Activated T-cell treated with anti-CD3 and anti-CD28 coated beads for 4 hours (primary cell): Measurements from ENCODE around the gene CADPS.
"Not testable (repeated sequence)": the region's sequence is repeated elsewhere in the genome, so short reads cannot be mapped to it uniquely, and the experiment has no call there.

Experiments used
- DNase-seq: peaks from one replicate; pipeline ENCODE4 v3.0.0-alpha.2; 2020

The CADPS gene

GRCh38 chr3:62584636-62585035, 290.6 kb downstream of the CADPS start:
- DNase-seq: no peak

GRCh38 chr3:62582495-62583172, 292.6 kb downstream of the CADPS start:
- DNase-seq: no peak

DNA sequence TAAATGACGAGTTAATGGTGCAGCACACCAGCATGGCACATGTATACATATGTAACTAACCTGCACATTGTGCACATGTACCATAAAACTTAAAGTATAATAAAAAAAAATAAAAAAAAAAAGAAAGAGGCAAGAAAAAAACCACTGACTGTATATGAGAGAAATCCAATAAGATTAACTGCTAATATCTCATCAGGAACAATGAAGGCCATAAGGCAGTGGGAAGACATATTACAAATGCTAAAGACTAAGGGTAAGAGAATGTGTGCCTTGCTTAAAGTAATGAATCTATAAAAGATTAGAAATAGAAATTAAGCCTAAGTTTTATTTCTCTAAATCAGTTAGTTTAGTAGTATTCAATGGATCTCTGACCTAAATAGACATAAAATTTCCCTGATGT, 294.7 kb downstream of the CADPS start:
- DNase-seq: not testable (repeated sequence)

GRCh38 chr3:62577153-62577552, 298.1 kb downstream of the CADPS start:
- no peak for DNase-seq

DNA sequence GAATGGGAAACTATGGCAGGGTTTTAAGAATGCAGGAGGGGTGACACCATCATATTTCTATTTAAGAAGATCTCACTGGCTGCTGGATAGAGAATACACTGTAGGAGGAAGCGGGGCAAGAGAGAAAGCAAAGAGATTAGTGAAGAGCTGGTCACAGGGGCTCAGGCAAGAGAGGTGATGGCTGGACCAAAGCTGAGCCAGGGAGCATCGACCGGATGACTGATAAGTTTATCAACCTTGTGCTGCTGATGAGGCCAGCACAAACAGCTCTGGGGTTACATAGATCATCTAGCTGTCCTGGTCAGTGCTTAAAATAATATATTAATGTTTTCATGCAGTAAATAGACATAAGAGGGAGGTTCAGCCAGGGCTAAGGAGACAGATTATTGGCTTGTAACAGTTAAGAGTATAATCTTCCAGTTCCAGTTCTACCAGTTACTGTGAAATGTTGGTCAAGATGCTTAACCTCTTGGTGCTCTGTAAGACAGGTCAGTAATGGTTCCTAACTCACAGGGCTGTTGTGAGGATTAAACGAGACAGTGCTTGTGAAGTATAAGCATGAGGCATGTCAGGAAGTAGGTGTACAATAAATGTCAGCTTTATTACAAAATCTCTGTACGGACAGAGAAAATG, 300.8 kb downstream of the CADPS start:
- DNase-seq: no peak

DNA sequence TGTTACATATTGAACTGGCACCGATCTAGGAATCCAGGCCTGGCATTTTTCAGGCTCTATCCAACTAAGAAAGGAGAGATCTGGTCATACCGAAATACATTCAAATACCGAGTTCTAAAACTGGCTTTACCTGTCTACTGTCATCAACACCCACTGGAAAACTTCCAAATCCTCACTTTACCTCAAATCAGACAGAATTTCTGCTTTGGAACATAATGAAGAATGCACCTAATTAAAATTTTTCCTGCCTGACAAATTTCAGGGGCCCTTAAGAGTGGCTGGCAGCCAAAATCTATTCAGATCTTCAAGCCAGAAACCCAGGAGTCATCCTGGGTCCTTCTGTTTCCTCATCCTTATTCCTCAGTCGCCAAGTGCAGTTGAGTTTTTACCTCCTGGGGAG, 303.3 kb downstream of the CADPS start:
- DNase-seq: no peak

GRCh38 chr3:62570888-62571287, 304.3 kb downstream of the CADPS start:
- DNase-seq: no peak

GRCh38 chr3:62569609-62570008, 305.6 kb downstream of the CADPS start:
- DNase-seq: no peak

DNA sequence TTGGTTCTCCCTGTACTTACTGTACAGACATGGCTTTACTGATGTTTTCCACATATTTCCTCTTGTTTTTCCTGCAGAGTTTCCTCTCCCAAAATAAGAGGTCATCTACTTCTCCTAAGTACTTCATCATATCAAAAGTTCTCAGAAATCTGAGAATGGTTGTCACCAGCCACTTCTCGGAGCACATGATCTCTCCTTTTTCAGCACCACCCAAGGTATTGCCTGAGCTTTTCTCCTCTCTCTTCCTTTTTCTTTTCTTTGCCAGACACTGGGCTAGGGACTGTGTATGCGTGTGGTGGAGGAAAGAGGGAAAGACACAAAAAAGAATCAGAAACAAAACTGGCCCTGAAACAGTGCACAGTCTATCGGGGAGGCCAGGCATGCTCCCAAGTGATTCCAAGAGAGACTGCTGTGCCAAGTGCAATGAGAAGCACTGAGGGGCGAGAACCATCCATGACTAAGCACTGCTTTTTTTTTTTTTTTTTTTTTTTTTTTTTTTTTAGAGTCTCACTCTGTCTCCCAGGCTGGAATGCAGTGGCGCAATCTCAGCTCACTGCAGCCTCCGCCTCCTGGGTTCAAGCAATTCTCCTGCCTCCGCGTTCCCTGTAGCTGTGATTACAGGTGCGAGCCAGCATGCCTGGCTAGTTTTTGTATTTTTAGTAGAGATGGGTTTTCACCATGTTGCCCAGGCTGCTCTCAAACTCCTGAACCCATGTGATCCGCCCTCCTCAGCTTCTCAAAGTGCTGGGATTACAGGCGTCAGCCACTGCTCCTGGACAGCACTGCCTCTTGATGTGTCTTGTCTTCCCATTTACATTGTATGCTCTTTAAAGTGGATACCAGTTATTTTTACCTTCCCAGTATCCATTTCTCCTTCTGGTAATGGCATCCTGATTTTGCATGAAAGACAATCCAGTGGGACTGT, 307.9 kb downstream of the CADPS start:
- no peak for DNase-seq

GRCh38 chr3:62566022-62566557, 309.1 kb downstream of the CADPS start:
- no peak for DNase-seq

DNA sequence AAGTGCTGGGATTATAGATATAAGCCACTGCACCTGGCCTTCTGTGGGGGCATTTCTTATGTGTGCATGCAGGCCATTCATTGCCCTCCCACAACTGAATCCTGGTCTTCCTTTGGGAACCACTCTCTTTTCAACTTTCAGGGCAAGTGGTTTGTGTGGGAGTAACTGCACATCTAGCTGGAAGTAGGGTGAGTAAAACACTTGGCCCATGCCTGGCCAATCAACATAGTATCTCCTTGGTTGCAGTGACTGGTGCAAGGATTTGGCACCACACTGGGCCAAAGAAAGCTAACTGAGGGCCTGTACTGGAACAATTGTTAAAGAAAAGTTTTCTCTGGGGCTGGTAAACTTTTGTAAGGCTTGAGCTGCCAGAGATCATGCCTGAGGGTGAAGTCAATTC, 312.6 kb downstream of the CADPS start:
- DNase-seq: no peak

DNA sequence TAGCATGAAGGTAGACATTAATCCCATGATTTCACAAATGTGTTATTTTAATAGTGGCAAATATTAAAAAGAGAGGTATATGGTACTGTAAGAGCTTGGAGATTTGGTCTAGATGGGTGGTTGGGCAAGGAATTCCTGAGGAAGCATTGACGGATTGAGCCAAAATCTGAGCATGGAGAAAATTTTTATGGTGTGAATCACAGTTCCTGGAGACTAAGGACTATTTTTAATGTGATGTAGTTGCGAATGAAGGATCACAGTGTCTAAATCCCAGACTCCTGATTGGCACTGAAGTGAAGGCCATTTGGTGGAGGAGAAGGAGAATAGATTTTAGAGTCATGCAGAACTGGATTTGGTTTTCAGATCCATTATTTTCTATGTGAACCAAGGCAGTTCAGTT, 313.2 kb downstream of the CADPS start:
- DNase-seq: no peak

- no peak for DNase-seq
These were observed 315.3 kb downstream of the CADPS start for GRCh38 chr3:62559831-62560445.

DNA sequence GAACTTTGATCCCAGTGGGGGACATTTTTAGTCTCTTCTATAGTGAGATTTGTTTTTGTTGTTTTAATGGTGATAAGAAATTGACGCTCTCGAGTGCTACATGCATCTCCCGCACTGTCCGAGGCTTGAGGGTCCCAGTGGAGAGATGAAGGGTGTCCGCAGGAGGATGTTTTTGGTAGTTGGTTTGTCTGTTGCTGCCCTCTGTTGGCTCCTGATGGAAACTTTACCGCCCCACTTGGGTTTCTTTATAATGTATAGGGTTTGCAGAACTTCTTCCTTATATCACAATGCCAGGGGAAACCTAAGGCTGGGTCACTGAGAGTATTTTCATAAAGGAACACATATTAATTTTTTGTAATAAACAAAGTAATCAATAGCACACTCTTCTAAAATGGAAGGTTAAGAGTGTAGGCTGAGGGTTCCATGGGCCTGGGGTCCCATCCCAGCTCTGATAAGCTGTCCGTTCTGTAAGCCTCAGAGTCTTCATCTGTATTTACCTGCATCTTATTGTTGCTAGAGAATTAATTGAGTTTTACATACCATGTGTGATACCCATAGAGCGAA, 316.6 kb downstream of the CADPS start:
- DNase-seq: no peak

DNA sequence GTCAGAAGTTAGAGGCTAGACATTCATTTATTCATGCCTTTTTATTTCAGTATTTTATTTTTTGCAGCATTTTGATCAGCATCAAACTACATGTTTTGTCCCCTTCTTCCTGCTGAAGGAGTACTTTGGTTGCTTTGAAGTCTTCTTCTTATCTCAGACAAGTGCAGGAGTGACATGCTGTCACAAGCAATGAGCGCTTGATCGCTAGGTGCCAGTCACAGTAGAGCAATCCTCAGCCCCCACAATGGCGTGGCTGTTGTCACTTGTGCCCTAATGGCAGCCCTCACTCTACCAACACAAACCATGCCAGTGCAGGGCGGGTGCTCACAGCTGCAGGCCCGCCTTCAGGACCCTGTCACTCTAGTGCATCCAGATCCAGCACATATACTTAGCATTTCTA, 317.2 kb downstream of the CADPS start:
- DNase-seq: no peak

DNA sequence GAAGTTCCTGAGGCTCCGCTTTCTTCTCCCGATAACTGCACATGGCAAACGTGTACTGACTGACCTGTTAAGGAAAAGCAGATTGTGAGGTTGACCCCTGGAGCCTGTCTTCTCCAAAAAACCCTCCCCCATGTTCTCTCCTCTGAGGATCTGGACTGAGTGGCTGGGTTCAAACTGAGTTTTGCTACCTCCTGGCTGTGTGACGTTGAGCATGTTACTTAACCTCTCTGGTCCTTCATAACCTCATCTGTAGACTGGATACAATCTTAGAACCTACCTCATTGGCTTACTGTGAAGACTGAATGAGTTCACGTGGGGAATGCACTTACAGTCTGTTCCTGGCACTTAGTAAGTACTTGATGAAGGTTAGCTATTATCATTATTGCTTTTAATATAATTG, 317.8 kb downstream of the CADPS start:
- no peak for DNase-seq

DNA sequence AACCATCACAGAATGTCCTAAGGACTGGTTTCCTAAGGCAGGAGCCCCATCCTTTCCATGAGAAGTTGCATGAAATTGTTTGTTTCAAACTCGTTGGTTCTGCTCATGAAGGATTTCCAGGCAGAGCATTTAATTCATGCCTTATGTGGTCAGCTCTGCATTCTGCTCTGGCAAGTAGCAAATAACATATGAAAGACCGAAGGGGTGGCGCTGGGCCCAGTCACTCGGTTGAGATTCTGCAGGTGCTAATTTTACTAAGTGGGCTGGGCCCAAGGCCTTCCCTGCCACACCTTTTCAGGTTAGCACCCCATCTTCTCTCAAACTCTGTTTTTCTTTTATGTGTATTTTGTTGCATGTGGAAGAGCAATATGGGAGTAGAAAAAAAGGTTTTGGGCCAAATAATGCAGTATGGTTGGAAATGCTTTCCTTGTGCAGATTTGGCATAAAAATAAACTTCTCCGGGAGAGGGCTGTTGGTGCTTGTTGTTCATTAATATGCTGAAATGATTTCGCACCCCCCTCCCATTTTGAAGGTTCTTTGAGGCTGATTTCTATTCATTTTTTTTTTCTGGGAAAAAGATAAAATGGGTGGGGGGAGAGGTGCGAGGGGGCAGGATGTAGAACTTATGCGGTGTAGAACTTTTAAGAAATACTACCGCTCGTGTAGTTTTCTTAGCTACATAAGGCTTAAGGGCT, 318.9 kb downstream of the CADPS start:
- no peak for DNase-seq

DNA sequence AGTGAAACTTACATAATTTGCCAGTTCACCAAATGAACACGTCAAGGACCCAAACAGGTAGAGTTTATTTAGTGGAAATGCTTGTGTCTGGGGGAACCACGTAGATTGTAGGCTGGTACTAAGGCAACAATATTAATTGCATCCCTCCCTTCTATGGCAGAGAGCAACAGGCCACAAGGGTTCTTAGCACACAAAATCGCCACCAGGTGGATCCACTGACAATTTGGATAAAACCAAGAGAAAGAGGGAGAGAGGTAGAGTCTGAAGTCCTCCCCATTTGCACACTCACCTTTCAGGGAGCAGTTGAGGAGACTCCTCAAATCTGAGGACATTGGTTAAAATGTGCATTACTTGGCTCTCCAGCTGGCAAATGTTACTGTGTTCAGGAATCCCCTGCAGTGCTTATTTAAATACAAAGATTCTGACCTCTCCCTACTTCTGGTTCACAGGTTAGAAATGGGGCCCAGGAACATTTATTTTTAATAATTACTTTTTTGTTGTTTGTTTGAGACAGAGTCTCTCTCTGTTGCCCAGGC, 320.9 kb downstream of the CADPS start:
- no peak for DNase-seq

DNA sequence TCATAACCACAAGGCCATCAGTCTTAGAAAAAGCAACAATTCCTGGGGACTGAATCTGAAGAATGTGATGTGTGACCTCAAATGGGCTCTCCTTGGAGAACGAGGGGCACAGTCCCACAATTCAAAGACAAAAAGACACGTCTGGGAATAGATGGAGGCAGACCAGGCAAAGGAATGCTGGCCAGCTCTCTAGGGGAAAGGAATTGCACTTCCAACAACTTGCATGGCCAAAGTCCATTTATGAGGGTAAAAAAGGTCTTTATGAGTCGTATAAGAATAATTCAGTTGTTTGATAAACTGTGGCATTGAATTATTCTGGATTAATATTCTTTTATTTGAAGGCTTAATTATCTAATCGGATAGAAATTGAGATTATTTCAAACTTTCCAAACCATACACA, 321.4 kb downstream of the CADPS start:
- DNase-seq: no peak

GRCh38 chr3:62551556-62551955, 323.7 kb downstream of the CADPS start:
- no peak for DNase-seq

GRCh38 chr3:62550439-62550838, 324.8 kb downstream of the CADPS start:
- DNase-seq: no peak
